ENCODE measurements around the gene GRM4. TPM values are rescaled to one million over a fixed set of nuclear protein-coding genes. Genes with fewer than 3 reads are reported as not detected.

GRM4 gene
- total RNA-seq, 1 donor, result not detected

- DNase-seq (ENCODE audit: low read depth), result no peak
Observed at GRCh38 chr6:33998660-33999059, 147.2 kb downstream of the GRM4 start.

GRCh38 chr6:33997265-33997664 is 148.6 kb downstream of the GRM4 start:
- DNase-seq (ENCODE audit: low read depth), result no peak

More at GRCh38 chr6:33998660-33999059, 147.2 kb downstream of the GRM4 start:
- TF ChIP-seq CTCF (IDR thresholded peaks at IDR 0.05; ENCODE audit: insufficient read depth, low read length), result no peak
- no peak overlapping the region for H3K4me3 ChIP-seq (ENCODE audit: low read depth, low read length)

GRCh38 chr6:33996120-33996475 is 149.8 kb downstream of the GRM4 start:
- DNase-seq (ENCODE audit: low read depth), result no peak
- H3K4me3 ChIP-seq (ENCODE audit: low read depth, low read length), result no peak overlapping the region
- TF ChIP-seq CTCF (IDR thresholded peaks at IDR 0.05; ENCODE audit: insufficient read depth, low read length), result no peak

More at GRCh38 chr6:33997265-33997664, 148.6 kb downstream of the GRM4 start:
- no peak overlapping the region for H3K4me3 ChIP-seq (ENCODE audit: low read depth, low read length)
- no peak for TF ChIP-seq CTCF (IDR thresholded peaks at IDR 0.05; ENCODE audit: insufficient read depth, low read length)

- DNase-seq (ENCODE audit: low read depth), result no peak
- TF ChIP-seq CTCF (IDR thresholded peaks at IDR 0.05; ENCODE audit: insufficient read depth, low read length), result no peak
- H3K4me3 ChIP-seq (ENCODE audit: low read depth, low read length), result no peak overlapping the region
Observed at GRCh38 chr6:33995309-33996119, 150.4 kb downstream of the GRM4 start.

- no peak for TF ChIP-seq CTCF (IDR thresholded peaks at IDR 0.05; ENCODE audit: insufficient read depth, low read length)
- no peak overlapping the region for H3K4me3 ChIP-seq (ENCODE audit: low read depth, low read length)
- DNase-seq (ENCODE audit: low read depth), result no peak
Observed at GRCh38 chr6:33994472-33995308, 151.2 kb downstream of the GRM4 start.

- no peak for DNase-seq (ENCODE audit: low read depth)
- TF ChIP-seq CTCF (IDR thresholded peaks at IDR 0.05; ENCODE audit: insufficient read depth, low read length), result no peak
- no peak overlapping the region for H3K4me3 ChIP-seq (ENCODE audit: low read depth, low read length)
Observed at GRCh38 chr6:33993653-33994471, 152.0 kb downstream of the GRM4 start.

Measured in fibroblast of the aortic adventitia (primary cell).